GM19043 (cell line): ENCODE data around the gene SPATA20.

Source experiments
- ATAC-seq: cut with Tn5 transposase; IDR thresholded peaks from one replicate; pipeline ENCODE4 v1.9.1; 2021; ENCODE audit warnings: low read depth; ENCODE audit not compliant: unreplicated experiment

The SPATA20 gene

DNA sequence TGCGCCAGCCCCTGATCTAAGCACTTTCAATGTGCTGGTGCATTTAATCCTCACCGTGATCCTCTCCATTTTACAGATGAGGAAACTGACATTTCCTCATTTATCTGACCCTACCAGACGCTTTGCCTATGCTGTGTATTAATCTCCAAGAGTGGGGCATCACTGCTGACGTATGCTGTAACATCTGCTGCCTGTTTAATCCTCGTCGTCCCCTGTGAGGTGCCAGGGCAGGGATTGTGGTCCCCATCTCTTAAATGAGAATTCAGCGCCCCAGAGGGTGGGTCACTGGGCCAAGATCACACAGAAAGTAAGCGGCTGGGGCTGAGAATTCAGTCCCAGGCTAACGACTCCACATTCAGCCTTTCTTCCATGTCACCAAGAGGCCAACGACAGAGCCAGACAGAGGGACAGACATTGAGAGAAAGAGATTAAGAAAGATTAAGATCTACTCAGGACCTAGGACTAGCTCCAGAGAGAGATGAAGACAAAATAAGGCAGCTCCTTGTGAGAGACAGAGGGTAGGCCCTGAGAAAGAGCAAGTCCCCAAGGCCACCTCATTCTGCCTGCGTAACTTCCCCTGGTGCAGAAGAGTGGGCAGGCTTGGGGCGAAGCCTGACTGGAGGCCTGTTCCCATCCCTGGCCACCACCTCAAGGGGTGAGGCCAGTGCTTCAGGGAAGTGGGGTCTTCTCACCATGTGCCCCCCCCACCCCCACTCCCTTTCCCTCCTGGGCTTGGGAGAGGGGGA lies 27.1 kb downstream of the SPATA20 start:
- ATAC-seq, result no peak

DNA sequence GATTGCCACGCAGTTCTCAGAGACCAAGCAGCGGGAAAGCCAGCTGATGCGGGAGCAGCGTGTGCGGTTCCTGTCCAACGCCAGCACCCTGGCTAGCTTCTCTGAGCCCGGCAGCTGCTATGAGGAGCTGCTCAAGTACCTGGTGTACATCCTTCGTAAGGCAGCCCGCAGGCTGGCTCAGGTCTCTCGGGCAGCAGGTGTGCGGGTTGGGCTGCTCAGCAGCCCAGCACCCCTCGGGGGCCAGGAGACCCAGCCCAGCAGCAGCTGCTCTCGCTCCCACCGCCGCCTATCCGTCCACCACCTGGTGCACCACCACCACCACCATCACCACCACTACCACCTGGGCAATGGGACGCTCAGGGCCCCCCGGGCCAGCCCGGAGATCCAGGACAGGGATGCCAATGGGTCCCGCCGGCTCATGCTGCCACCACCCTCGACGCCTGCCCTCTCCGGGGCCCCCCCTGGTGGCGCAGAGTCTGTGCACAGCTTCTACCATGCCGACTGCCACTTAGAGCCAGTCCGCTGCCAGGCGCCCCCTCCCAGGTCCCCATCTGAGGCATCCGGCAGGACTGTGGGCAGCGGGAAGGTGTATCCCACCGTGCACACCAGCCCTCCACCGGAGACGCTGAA lies 28.7 kb downstream of the SPATA20 start:
- ATAC-seq, result no peak

DNA sequence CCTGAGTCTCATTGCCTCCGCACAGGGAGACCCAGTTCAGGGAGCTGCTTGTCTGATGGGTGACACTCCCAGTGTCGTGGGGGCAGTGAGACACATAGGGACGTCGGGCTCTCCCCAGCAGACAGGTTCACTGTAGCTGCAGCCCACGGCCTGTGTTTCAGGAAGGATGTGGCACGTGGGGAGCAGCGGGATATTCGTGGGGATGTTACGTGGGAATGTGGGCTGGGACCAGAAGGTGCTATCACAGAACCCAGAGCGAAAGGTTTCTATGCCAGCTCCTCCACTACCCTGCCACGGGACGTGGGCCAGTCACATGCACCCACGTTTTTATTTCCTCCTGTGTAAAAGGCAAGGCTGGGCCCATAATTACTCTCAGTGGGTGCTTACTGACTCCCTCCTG lies 29.9 kb downstream of the SPATA20 start:
- ATAC-seq, result no peak

DNA sequence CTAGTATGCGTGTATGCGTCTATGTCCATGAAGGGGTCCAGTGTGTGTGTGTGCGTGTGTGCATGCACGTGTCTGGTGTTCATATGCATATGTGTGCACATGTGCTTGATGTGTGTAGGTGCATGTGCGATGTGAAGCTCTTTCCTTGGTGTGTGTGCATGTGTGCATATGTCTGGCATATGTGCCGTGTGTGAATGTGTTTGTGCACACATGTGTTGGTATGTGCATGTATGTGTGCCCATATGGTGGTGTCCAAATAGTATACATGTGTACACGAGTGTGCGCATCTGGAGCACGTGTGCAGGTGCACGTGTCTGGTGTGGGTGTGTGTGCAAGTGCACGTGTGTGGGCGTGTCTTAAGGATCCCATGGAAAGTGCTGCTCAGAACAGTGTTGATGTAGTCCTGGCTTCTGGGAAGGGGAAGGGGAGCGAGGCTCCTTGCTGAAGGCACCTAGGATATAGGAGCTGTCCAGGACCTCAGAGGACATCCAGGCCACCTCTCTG lies 30.5 kb downstream of the SPATA20 start:
- no peak for ATAC-seq

DNA sequence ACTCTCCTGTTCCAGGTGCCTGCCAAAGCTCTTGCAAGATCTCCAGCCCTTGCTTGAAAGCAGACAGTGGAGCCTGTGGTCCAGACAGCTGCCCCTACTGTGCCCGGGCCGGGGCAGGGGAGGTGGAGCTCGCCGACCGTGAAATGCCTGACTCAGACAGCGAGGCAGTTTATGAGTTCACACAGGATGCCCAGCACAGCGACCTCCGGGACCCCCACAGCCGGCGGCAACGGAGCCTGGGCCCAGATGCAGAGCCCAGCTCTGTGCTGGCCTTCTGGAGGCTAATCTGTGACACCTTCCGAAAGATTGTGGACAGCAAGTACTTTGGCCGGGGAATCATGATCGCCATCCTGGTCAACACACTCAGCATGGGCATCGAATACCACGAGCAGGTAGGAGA lies 31.2 kb downstream of the SPATA20 start:
- ATAC-seq, result no peak

DNA sequence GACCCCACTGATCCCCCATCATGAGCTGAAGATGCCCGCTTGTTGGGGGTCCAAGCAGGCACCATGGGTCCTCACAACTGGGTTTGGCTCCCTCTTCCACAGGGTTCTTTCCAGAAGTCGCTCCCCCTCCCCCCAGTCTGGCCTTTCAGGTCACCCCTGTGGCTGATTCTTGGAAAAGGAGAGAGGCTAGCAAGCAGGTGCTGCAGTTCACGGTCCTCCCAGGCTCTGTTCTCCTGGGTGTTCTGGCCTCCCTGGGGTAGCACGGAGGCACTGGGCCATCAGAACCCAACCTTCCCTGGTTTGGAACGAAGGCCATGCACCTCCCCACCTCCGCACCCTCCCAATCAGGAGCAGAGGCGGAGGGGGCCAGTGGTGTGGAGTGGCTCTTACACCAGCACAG lies 32.4 kb downstream of the SPATA20 start:
- ATAC-seq, result no peak

DNA sequence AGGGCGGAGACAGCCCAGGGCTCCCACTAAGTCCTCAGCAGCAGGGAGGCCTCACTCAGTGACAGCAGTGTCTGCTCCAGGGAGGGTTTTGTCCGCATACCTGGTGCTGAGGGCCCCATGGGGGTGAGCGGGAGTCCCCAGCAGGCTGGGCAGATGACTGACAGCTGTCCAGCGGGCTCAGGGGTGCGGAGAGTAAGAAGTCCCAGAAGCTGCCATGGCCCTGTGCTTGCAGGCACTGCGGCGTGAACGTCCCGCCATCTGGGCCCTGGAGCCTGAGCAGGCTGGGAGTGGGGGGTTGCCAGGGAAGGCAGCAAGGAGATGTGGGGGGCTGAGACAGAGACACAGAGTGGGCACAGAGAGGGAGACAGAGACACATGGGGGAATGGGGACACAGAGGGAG lies 33.7 kb downstream of the SPATA20 start:
- no peak for ATAC-seq

DNA sequence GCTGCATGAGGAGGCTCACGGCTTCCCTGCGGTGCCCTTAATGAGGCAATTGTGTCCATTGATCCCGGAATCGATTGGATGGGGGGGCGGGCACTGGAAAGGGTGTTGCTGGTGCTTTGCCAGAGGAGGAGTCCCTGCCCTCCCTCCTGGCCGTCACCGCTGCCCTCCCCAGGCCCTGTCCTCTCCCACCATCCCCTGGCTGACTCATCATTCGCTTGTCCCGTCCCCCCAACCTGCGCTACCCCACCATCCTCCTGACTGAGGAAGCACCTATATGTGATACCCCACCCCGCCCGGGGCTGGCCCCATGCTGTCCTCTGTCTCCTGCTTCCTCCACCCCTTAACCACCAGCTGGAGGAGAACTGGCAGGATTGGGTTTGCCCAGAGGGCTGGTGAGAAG lies 34.3 kb downstream of the SPATA20 start:
- ATAC-seq, result no peak

DNA sequence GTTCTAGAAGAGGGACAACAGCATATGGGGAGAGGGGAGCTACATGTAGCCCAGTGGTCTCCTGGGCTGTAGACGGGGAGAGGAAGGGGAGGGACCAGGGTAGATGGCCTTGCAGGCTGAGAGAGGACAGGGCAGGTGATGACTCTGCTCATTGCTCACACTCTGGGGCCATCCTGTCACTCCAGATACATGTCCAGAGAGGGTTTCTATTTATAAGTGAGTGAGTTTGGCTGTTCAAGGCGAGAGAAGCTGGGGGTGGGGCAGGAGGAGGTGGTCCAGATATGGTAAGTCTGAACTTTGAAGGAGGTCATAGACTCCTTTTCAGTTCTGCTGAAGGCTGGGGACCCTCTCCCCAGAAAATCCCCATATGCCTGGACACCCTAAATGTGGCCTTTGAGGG lies 35.8 kb downstream of the SPATA20 start:
- no peak for ATAC-seq

DNA sequence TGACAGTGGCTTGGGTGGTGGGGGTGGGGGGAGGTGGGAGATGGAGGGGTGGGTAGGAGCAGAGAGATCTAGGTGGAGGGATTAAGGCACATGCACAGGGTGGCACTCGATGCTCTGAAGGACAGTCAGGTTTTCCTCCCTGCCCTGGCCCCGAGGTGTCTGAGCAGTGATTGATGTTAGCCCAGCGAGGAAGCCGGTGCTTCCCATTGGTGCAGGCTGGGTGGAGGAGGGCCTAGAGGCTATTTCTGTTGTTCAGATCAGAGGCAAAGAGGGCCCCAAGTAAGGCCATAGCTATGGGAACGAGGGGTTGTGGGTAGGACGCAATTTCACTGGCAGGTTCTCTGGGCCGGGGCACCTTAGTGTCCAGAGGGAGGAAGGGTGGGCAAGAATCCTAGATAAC lies 36.7 kb downstream of the SPATA20 start:
- no peak for ATAC-seq

DNA sequence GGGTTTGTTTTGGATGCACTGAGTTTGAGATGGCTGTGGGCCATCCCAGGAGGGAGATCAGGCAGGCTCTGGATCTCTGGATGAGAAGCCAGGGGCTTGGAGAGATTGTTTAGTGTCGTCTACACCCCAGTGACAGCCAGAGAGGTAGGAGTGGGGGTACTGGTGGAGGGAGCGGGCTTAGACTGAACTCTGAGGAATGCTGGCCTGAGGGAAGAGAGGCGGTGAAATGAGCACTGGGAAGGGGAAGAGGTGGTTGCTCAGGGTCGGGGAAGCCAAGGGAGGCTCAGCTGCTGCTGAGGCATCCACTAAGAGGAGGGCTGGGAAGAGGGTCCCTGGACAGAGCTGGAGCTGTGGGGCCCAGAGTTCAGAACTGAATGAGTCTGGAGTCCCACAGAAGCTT lies 37.1 kb downstream of the SPATA20 start:
- no peak for ATAC-seq

DNA sequence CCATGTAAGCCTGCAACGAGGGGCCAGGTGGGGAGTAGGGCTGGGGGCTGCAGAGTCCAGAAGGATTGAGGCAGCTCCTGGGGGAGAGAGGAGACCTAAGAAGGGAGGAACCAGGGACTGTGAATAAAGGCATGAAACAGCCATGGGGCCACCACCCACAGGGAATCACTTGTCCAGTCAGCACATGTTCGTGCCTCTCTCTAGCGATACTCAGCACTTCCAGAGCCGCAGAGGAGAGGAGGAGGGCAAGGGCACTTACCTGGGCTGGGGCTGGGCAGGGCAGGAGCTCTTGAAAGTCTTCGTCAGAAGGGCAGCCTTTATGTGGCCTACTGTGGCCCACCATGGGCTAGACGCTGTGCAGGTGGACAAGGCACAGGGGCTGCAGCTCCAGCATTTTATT lies 37.8 kb downstream of the SPATA20 start:
- no peak for ATAC-seq

DNA sequence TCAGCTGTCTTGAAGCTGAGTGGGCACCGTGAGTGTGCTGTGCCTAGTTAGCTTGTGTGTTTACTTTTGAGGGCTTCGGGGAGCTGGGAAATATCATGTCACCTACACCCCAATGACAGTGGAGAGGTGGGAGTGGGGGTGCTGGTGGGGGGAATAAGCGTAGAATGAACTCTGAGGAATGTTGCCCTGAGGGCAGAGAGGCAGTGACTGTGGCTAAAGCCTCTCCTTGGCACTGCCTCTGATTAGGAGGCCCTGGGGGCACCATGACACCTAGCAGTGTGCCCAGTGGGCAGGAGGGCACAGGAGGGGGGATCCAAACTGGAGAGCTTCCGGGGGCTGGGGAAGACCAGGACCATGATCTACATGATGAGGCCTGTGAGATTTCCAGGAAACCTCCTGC lies 38.4 kb downstream of the SPATA20 start:
- ATAC-seq, result no peak

DNA sequence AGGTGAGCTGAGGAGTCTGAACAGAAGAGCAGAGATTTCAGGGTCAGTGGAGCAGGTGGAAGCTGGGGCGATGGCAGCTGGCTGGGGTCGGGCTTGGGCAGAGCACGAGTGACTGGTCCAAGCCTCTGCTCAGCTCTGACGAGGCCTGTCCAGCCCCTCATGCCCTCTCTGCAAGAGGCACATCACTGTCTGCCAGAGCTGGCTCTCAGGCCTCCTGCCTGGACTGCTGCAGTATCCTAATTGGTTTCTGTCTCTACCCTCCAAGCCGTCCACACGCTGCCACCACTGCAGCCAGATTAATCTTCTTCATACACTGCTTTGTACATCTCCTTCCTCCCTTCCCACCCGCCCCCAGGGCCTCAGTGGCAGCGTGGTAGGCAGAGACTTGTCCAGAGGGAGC lies 38.9 kb downstream of the SPATA20 start:
- ATAC-seq, result no peak

DNA sequence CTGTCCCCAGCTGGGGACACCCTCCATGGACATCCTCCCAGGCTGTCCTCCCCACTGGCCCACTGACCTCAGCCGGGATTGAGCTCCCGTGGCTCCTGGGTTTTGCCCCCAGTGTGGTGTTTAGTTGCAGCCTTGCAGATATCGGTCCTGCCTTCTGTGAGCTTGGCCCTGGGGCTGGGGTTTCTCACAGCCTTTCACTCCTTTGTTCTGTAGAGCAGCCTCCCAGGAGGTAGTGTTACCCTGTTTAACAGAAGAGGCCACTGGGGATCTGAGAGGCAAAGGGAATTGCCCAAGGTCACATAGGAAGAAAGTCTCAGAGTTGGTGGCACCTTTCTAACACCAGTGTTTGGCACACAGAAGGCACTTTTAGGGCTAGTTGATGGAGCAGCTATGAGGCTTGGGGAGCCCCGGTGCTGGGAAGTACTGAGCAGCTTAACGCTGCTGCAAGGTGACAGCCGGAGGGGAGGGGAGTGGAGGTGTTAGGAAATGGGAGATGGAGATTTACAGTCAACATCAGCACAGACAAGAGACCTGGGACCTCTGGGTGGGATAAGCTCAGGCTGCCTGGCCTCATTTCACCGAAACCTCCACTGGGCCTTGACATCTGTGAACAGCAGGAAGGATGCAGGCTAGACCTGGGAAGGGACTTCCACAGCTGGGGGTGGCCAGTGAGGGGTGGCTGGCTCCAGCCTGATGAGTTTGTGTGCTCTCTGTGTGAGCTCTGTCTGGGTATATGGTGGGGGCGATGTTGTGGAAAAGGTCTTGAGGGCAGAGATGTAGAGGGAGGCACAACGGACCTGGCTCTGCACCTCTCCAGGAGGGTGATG lies 39.7 kb downstream of the SPATA20 start:
- no peak for ATAC-seq

DNA sequence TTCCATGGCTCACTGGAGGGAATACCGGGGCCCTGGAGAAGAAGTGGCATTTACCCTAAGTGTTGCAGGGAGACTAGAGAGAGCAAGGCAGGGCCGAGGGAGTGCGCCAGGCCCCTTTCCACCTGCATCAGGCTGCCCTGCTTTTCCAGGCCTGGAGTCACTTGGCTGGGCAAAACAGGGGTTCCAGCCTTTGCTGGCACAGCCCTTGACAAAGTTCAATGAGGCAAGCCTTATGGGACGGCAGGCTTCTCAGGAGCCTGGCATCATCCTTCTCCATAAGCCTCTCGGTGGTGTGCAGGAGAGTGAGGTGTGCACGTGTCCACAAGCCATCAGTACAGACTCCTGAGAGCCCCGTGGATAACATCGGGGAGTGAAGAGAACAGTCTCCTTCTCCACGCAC lies 40.6 kb downstream of the SPATA20 start:
- ATAC-seq, result no peak

DNA sequence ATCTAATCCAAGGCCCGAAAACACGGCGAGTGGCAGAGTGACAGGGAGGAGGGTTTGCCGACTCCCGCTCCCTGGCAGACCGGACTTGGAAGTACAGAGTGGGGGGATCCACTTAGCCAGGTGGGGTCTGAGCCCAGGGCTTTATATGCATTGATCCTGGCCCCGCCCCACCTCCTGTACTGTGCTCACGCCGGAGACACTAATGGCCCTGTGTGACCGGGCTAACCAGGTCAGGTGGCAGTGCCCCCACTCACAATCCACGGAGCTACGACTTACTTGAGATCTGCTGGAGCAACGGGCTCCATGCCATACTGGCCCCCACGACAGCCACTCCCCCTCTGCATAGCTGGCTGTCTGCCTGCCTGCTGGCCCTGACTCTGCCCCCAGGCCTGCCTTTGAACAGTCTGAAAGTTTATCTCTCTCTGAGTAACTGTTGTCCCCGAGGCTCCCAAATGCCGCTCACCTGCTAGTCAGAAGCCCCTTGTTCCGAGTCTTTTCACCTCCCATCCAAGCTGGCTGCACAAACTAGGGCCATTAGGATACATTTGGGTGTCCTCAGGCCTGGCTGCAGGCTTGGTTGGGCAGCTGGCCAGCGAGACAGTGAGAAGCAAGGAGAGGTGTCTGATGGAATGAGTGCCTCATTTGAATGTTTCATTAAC lies 41.5 kb downstream of the SPATA20 start:
- ATAC-seq, result no peak

DNA sequence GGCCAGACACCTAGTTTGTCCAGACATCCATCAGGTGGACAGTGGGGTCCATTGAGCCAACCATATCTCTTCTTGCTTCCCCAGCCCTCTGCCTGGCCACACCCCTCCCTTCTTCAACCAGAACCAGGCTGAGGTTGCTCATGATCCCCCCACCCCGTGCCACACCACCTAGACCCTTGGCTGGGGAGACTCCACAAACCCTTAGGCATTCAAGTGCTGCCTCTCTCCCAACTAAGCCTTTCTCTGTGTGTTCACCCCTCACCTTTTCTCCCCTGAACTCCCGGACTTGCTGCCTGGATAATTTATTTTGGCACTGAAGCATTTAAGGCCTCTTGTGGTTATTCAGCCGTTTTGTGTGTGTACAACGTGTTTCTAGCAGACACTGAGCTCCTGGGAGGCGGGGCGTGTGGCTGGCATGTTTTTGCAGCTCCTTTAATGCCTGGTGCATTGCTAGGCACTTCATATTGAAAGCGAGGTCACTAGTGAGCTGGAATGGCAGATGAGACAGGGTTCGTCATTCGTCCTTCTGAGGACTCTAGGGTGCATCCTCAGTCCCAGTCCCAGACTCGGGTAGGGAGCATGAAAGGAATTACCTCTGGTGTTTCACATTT lies 42.2 kb downstream of the SPATA20 start:
- ATAC-seq, result no peak

DNA sequence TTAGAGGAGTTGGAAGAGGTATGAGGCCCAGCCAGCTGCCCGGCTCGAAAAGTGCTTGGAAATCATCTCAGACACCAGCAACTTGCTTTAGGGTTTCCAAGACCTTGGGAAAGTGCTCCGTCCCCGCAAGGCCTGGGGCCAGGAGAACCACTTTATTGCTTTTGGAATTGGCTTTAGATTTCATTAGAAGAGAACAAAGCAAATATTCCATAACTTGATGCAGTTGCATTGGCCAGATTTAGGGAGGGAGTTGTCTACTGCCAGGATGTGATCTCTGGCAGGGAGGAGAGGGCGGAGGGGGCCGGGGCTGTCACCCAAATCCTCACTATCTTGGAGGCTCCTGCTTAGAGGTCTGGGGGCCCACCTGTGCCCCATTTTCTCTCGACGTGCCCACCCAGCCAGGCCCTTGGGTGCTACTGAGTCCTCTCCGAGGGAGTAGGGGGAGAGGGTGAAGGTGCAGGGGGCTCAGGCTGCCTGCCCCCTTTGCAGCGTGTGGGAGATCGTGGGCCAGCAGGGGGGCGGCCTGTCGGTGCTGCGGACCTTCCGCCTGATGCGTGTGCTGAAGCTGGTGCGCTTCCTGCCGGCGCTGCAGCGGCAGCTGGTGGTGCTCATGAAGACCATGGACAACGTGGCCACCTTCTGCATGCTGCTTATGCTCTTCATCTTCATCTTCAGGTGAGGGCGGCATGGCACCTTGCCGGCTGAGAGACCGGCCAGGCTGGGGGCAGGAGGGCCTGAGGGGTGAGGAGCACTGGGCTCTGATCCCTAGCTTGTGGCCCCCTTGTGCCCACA lies 44.2 kb downstream of the SPATA20 start:
- ATAC-seq, result no peak

DNA sequence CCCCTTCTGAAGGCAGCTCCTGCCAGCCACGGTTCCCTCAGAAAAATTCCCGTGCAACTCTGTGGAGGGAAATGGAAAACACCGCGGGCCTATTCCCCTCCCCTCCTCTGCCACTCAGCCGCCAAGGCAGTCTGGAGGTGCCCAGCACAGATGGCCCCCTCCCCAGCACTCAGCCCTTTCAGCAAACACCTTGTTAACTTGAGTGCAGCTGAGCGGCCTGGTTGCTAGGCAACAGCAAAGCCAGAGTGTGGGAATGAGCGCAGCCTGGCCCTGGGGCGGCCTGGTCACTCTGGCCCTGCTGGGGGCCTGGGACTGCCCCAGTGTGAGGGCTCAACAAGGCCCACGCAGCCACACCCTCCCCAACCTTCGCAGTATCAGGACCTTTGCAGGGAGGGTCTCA lies 46.3 kb downstream of the SPATA20 start:
- ATAC-seq, result no peak
